Neural crest cell (in vitro differentiated cells): ENCODE measurements around the gene STK17B. TPM values are rescaled to one million over a fixed set of nuclear protein-coding genes. Genes with fewer than 3 reads are reported as not detected.

ENCODE experiments used
- DNase-seq: peaks from one replicate; pipeline ENCODE4 v3.0.0; 2021; ENCODE audit warnings: low read depth, mixed read lengths, low spot score
- H3K27ac Mint-ChIP-seq: one replicate; pipeline ENCODE4 v1.8.0; 2021; ENCODE audit warnings: mild to moderate bottlenecking, mixed read lengths; ENCODE audit not compliant: unreplicated experiment
- H3K27me3 Mint-ChIP-seq: 2 replicates; pipeline ENCODE4 v1.8.0; 2021; ENCODE audit warnings: low read depth, mild to moderate bottlenecking, mixed read lengths
- H3K36me3 Mint-ChIP-seq: 2 replicates; pipeline ENCODE4 v1.8.0; 2021; ENCODE audit warnings: low read depth, mild to moderate bottlenecking, mixed read lengths
- H3K4me1 Mint-ChIP-seq: 2 replicates; pipeline ENCODE4 v1.8.0; 2021; ENCODE audit warnings: mixed read lengths
- H3K4me3 Mint-ChIP-seq: one replicate; pipeline ENCODE4 v1.8.0; 2021; ENCODE audit warnings: mild to moderate bottlenecking, mixed read lengths
- H3K9me3 Mint-ChIP-seq: 2 replicates; pipeline ENCODE4 v1.8.0; 2021; ENCODE audit warnings: mixed read lengths
- total RNA-seq: library from RNA; stranded (reverse); gene quantifications from 2 replicates; pipeline ENCODE4 v1.2.1, GENCODE V29; 2021
- TF ChIP-seq, protein P1 (sequence below): fragments of 200-600 bp; sonication (generic); conservative IDR thresholded peaks from 2 replicates; pipeline ENCODE4 v1.5.0; 2021; ENCODE audit warnings: antibody characterized with exemption, mild to moderate bottlenecking

Gene STK17B
- total RNA-seq, 1 donor from 2014 or later: 7.3 TPM

DNA sequence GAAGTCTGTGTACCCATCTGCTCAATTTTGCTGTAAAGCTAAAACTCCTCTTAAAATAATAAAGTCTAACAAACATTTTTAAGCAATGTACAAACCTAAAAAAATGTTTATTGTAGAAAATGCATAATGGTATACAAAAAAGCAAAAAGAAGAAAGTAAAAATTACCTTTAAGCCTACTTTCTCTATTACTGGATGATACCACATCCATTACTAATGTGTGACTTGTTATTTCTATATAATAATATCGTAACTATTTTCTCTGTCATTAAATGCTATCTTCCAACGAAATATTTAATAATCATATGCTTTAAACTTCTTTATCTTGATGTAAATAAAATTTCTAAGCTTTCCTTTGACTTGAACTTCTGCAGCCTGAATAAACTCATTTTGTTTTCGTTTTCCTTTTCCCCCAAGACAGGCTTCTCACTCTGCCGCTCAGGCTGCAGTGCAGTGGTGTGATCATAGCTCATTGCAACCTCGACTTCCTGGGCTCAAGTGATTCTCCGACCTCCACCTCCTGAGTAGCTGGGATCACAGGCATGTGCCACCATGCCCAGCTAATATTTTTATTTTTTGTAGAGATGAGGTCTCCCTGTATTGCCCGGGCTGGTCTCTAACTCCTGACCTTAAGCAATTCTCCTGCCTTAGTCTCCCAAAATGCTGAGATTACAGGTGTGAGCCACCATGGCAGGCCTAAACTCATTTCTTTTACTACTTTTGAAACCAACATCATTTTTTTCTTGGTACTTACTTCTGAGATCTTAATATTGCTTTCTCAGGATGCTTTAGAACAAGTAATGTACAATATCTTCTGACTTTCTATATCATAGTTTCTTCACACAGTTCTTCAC is 84.6 kb downstream of the STK17B start:
- TF ChIP-seq, protein P1, sequence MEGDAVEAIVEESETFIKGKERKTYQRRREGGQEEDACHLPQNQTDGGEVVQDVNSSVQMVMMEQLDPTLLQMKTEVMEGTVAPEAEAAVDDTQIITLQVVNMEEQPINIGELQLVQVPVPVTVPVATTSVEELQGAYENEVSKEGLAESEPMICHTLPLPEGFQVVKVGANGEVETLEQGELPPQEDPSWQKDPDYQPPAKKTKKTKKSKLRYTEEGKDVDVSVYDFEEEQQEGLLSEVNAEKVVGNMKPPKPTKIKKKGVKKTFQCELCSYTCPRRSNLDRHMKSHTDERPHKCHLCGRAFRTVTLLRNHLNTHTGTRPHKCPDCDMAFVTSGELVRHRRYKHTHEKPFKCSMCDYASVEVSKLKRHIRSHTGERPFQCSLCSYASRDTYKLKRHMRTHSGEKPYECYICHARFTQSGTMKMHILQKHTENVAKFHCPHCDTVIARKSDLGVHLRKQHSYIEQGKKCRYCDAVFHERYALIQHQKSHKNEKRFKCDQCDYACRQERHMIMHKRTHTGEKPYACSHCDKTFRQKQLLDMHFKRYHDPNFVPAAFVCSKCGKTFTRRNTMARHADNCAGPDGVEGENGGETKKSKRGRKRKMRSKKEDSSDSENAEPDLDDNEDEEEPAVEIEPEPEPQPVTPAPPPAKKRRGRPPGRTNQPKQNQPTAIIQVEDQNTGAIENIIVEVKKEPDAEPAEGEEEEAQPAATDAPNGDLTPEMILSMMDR: no peak
- Mint-ChIP-seq H3K9me3 (peaks cover 12% of the 10 kb centered on the region), H3K4me3 (no peak overlapping the region), H3K27me3 (no peaks in the 10 kb centered on the region), H3K36me3 (peaks cover 8% of the 10 kb centered on the region), H3K27ac (no peak overlapping the region), H3K4me1 (no peaks in the 10 kb centered on the region)
- DNase-seq: no peak

GRCh38 chr2:196083601-196084000 is 87.8 kb downstream of the STK17B start:
- no peak overlapping the region for H3K4me3 Mint-ChIP-seq
- no peak for DNase-seq
- TF ChIP-seq, protein P1: no peak
- no peak overlapping the region for H3K27ac Mint-ChIP-seq
- no peaks in the 10 kb centered on the region for H3K27me3 Mint-ChIP-seq
- H3K9me3 Mint-ChIP-seq: peaks cover 10% of the 10 kb centered on the region
- H3K36me3 Mint-ChIP-seq: peaks cover 8% of the 10 kb centered on the region
- H3K4me1 Mint-ChIP-seq: no peaks in the 10 kb centered on the region

Other genes with a start within 250 kb of the STK17B start
- gene DNAH7, start 102.7 kb downstream of the STK17B start, total RNA-seq: 1.5 and 2.6 TPM in 2 replicates